Endodermal cell (in vitro differentiated cells): ENCODE results near the gene HTR1B. TPM values are rescaled to one million over a fixed set of nuclear protein-coding genes. Genes with fewer than 3 reads are reported as not detected.
A peak's percentile ranks its signal among the peaks of the same experiment; 100 is the strongest.

Experiments used
- DNase-seq: peaks from one replicate; pipeline ENCODE4 v3.0.0-alpha.2; 2017
- H3K27ac ChIP-seq: 2 replicates; pipeline ENCODE4 v1.5.1; 2013; ENCODE audit warnings: mild to moderate bottlenecking, low read depth, low read length, moderate library complexity
- H3K27me3 ChIP-seq: 2 replicates; pipeline ENCODE4 v1.6.1; 2013; ENCODE audit warnings: mild to moderate bottlenecking, low read length, moderate library complexity; ENCODE audit not compliant: insufficient read depth, control insufficient read depth, poor library complexity, severe bottlenecking
- H3K36me3 ChIP-seq: 2 replicates; pipeline ENCODE4 v1.7.0; 2013; ENCODE audit warnings: mild to moderate bottlenecking, low read length, moderate library complexity; ENCODE audit not compliant: control insufficient read depth, insufficient read depth
- H3K4me1 ChIP-seq: one replicate; pipeline ENCODE4 v1.7.0; 2013; ENCODE audit warnings: low read length; ENCODE audit not compliant: control insufficient read depth, insufficient read depth
- H3K4me3 ChIP-seq: 2 replicates; pipeline ENCODE4 v1.5.1; 2013; ENCODE audit warnings: mild to moderate bottlenecking, low read length, moderate library complexity
- H3K9ac ChIP-seq: 2 replicates; pipeline ENCODE4 v1.6.1; 2013; ENCODE audit warnings: mild to moderate bottlenecking, low read length, moderate library complexity; ENCODE audit not compliant: poor library complexity, severe bottlenecking; ENCODE audit errors: extremely low read depth
- H3K9me3 ChIP-seq: 2 replicates; pipeline ENCODE4 v1.6.1; 2013; ENCODE audit warnings: mild to moderate bottlenecking, low read length, moderate library complexity; ENCODE audit not compliant: control insufficient read depth
- H3K27ac Mint-ChIP-seq: 2 replicates; pipeline ENCODE4 v1.8.0; 2020; ENCODE audit warnings: mixed read lengths
- H3K27me3 Mint-ChIP-seq: 2 replicates; pipeline ENCODE4 v1.8.0; 2021; ENCODE audit warnings: mild to moderate bottlenecking, mixed read lengths; ENCODE audit not compliant: insufficient read depth
- H3K36me3 Mint-ChIP-seq: 2 replicates; pipeline ENCODE4 v1.8.0; 2020; ENCODE audit warnings: low read depth, mixed read lengths
- H3K4me1 Mint-ChIP-seq: 2 replicates; pipeline ENCODE4 v1.8.0; 2020; ENCODE audit warnings: mixed read lengths
- H3K4me3 Mint-ChIP-seq: 2 replicates; pipeline ENCODE4 v1.8.0; 2020; ENCODE audit warnings: mild to moderate bottlenecking, moderate library complexity, mixed read lengths
- H3K9me3 Mint-ChIP-seq: 2 replicates; pipeline ENCODE4 v1.8.0; 2020; ENCODE audit warnings: mild to moderate bottlenecking, mixed read lengths
- WGBS, 2 experiments: methylation state at CpG; one replicate each; pipeline versions ENCODE4 v1.1.5 to v1.1.7; 2013; ENCODE audit warnings: missing lambda C conversion rate in 2 of 2, mixed read lengths in 1 of 2; ENCODE audit not compliant: insufficient coverage in 1 of 2, insufficient read length in 1 of 2; 5-methylcytosine and 5-hydroxymethylcytosine counted together
- total RNA-seq, 2 donors: library from RNA; stranded (reverse); fragmentation: NEBNext Ultra II Directional in 1 of 2; extraction: Animal tissue kit (Norgen Biotek cat#: 25700) in 1 of 2; gene quantifications; 2 replicates in 1 of 2; 3 replicates in 1 of 2; pipeline ENCODE4 v1.2.1, GENCODE V29; 2021
- TF ChIP-seq, protein P1 (sequence below): fragments of 200-600 bp; sonication (generic); conservative IDR thresholded peaks from 2 replicates; pipeline ENCODE4 v1.5.0; 2021; ENCODE audit warnings: antibody characterized with exemption, mild to moderate bottlenecking

The HTR1B gene
- total RNA-seq, 2 donors from 2014 or later = 2.9 to 3.9 TPM

DNA sequence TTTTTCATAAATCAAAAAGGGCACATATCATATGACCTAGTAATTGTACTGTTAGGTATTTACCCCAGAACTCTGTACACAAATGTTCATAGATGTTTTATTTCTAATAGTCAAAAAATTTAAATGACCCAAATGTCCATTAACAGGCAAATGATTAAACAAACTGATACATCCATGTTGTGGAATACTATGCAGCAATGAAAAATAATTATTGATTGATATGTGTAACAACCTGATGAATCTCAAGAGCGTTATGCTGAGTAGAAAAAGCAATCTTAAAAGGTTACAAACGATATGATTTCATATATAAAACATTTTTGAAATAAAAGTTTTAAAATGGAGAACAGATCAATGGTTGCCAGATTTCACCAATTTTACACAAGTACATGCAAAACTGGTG, 18.1 kb downstream of the HTR1B start:
- Histone ChIP-seq H3K36me3 (no peaks in the 10 kb centered on the region), H3K27me3 (no peaks in the 10 kb centered on the region), H3K27ac (no peak overlapping the region), H3K9ac (no peak overlapping the region), H3K4me3 (no peak overlapping the region), H3K4me1 (no peaks in the 10 kb centered on the region), H3K9me3 (peaks cover 4% of the 10 kb centered on the region)
- Mint-ChIP-seq H3K27me3 (no peaks in the 10 kb centered on the region), H3K9me3 (no peaks in the 10 kb centered on the region), H3K4me1 (peaks cover 3% of the 10 kb centered on the region), H3K4me3 (no peak overlapping the region), H3K27ac (no peak overlapping the region), H3K36me3 (no peaks in the 10 kb centered on the region)
- WGBS, 2 experiments = no CpG with 5 or more reads among the region's 2 CpGs
- TF ChIP-seq, protein P1, sequence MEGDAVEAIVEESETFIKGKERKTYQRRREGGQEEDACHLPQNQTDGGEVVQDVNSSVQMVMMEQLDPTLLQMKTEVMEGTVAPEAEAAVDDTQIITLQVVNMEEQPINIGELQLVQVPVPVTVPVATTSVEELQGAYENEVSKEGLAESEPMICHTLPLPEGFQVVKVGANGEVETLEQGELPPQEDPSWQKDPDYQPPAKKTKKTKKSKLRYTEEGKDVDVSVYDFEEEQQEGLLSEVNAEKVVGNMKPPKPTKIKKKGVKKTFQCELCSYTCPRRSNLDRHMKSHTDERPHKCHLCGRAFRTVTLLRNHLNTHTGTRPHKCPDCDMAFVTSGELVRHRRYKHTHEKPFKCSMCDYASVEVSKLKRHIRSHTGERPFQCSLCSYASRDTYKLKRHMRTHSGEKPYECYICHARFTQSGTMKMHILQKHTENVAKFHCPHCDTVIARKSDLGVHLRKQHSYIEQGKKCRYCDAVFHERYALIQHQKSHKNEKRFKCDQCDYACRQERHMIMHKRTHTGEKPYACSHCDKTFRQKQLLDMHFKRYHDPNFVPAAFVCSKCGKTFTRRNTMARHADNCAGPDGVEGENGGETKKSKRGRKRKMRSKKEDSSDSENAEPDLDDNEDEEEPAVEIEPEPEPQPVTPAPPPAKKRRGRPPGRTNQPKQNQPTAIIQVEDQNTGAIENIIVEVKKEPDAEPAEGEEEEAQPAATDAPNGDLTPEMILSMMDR = no peak
- DNase-seq = no peak

DNA sequence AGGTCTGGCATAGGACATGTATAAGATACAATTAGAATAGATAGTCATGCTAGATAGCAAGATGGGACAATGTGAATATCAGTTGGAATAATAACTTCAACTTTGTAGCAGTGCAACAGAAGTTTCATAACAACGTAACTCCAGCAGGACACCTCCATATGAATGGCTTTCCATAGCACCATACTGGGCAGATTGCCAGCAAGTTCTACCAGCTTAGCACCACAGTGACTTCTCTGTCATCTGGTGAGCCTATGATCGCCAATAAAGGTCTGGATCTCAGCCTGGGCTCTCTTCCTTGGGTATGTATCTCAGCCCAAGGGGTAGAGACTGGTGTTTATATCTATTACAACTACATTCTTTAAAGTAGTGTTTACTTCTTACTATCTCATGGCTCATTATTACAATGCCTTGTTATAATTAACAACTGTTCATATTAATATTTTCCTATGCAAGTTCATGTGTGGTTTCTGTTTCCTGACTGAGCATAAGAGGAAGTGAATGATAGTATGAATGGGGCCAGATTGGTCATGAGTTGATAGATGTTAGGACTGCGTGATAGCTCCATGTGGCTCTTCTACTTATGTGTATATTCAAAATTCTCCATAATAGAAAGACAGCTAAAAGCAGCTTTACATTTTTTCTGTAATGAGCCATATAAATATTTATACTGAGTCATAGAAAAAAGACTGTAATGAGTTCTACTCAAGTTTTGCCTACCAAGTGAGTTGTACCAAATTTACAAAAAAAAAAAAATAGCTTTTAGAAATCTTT, 22.9 kb downstream of the HTR1B start:
- Histone ChIP-seq H3K9me3 (peaks cover 4% of the 10 kb centered on the region), H3K9ac (no peak overlapping the region), H3K4me1 (no peaks in the 10 kb centered on the region), H3K36me3 (no peaks in the 10 kb centered on the region), H3K4me3 (no peak overlapping the region), H3K27ac (no peak overlapping the region), H3K27me3 (no peaks in the 10 kb centered on the region)
- Mint-ChIP-seq H3K36me3 (no peaks in the 10 kb centered on the region), H3K4me3 (no peak overlapping the region), H3K4me1 (no peaks in the 10 kb centered on the region), H3K9me3 (no peaks in the 10 kb centered on the region), H3K27me3 (no peaks in the 10 kb centered on the region), H3K27ac (no peak overlapping the region)
- TF ChIP-seq, protein P1 = no peak
- WGBS, 2 experiments = 89 to 92% methylated on average over 1 to 2 of the region's 3 CpGs
- DNase-seq = no peak

DNA sequence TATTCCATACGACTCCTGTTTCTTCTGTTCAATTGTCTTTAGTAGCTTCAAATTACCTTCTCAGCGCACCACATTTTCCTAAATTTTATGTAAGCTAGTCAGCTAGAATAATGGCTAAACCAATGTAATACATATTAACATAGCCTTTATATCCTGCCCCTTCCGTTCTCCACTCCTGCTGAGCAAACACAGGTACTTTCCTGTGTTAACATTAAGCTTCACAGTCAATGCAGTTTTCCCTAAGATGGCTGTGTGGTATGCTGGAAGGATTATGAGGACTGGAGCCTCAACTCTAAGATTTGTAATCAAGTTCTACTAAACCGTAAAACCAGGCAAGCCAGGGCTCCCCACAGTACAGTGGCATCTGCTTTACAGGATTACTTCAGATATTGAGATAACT, 29.4 kb downstream of the HTR1B start:
- Mint-ChIP-seq H3K9me3 (no peaks in the 10 kb centered on the region), H3K4me1 (peaks cover 36% of the 10 kb centered on the region), H3K27me3 (no peaks in the 10 kb centered on the region), H3K4me3 (no peak overlapping the region), H3K27ac (no peak overlapping the region), H3K36me3 (no peaks in the 10 kb centered on the region)
- H3K4me3 ChIP-seq = peak overlapping the region; percentile 18
- WGBS, 2 experiments = 79 to 86% methylated on average over 2 to 4 of the region's 4 CpGs
- DNase-seq = no peak
- no peaks in the 10 kb centered on the region for H3K9me3 ChIP-seq
- no peaks in the 10 kb centered on the region for H3K36me3 ChIP-seq
- no peaks in the 10 kb centered on the region for H3K27me3 ChIP-seq
- H3K4me1 ChIP-seq = peaks cover 25% of the 10 kb centered on the region
- H3K9ac ChIP-seq = no peak overlapping the region
- no peak overlapping the region for H3K27ac ChIP-seq
- TF ChIP-seq, protein P1 = no peak
